IMR-90 (cell line): ENCODE data around the gene ARSB. TPM values are rescaled to one million over a fixed set of nuclear protein-coding genes. Genes with fewer than 3 reads are reported as not detected.

Source experiments
- ATAC-seq: fragments of 200-7000 bp; cut with Tn5 transposase; 2 replicates; pipeline ENCODE4 v1.9.1; 2020; ENCODE audit warnings: low read depth, mild to moderate bottlenecking, moderate library complexity
- BruUV-seq: library from RNA; stranded (reverse); fragments of 400-500 nt; replicated peaks from 2 replicates; lab custom pipeline; 2021; lab: Mats Ljungman, UMichigan
- CTCF ChIA-PET: fragments of 300-600 bp; formaldehyde crosslinking; extraction: SDS; loops from one replicate; lab custom pipeline; 2021; ENCODE audit warnings: antibody characterized with exemption; lab: Yijun Ruan, JAX
- POLR2A ChIA-PET: fragments of 300-600 bp; sonication (Branson Sonifier 250); formaldehyde crosslinking; loops from one replicate; lab custom pipeline; 2022; ENCODE audit warnings: antibody characterized with exemption; ENCODE audit not compliant: unreplicated experiment; lab: Charles Lee
- DNase-seq: peaks from one replicate; pipeline ENCODE4 v3.0.0; 2013
- H2AFZ ChIP-seq: replicated peaks from 2 replicates; pipeline ENCODE3; 2013; ENCODE audit warnings: low read length, mild to moderate bottlenecking; ENCODE audit not compliant: poor library complexity
- H2AK5ac ChIP-seq: 2 replicates; pipeline ENCODE4 v1.6.1; 2013; ENCODE audit warnings: low read depth, low read length, inconsistent platforms
- H2AK9ac ChIP-seq: replicated peaks from 2 replicates; pipeline ENCODE3; 2013; ENCODE audit warnings: mild to moderate bottlenecking, low read depth, low read length, moderate library complexity; ENCODE audit not compliant: poor library complexity
- H2BK120ac ChIP-seq: 2 replicates; pipeline ENCODE4 v1.6.1; 2013; ENCODE audit warnings: low read depth, low read length, inconsistent platforms
- H2BK15ac ChIP-seq: 3 replicates; pipeline ENCODE4 v1.6.1; 2013; ENCODE audit warnings: low read depth, low read length, inconsistent platforms
- H2BK20ac ChIP-seq: 2 replicates; pipeline ENCODE4 v1.6.1; 2013; ENCODE audit warnings: low read depth, mild to moderate bottlenecking, inconsistent platforms, low read length, moderate library complexity
- H2BK5ac ChIP-seq: 2 replicates; pipeline ENCODE4 v1.6.1; 2013; ENCODE audit warnings: mild to moderate bottlenecking, low read depth, low read length, inconsistent platforms; ENCODE audit not compliant: poor library complexity, severe bottlenecking
- H3K14ac ChIP-seq: replicated peaks from 2 replicates; pipeline ENCODE4 v1.6.1; 2013; ENCODE audit warnings: low read depth, low read length, inconsistent platforms
- H3K18ac ChIP-seq: 2 replicates; pipeline ENCODE4 v1.6.1; 2013; ENCODE audit warnings: low read depth, low read length, control low read depth
- H3K23ac ChIP-seq: 2 replicates; pipeline ENCODE4 v1.6.1; 2013; ENCODE audit warnings: low read depth, low read length, inconsistent platforms
- H3K27ac ChIP-seq: 2 replicates; pipeline ENCODE4 v1.5.1; 2013; ENCODE audit warnings: mild to moderate bottlenecking, control low read depth, low read length; ENCODE audit not compliant: insufficient read depth
- H3K27me3 ChIP-seq: 2 replicates; pipeline ENCODE4 v1.6.1; 2013; ENCODE audit warnings: low read length; ENCODE audit not compliant: control insufficient read depth, insufficient read depth
- H3K36me3 ChIP-seq: 2 replicates; pipeline ENCODE4 v1.6.1; 2013; ENCODE audit warnings: low read length, mixed read lengths; ENCODE audit not compliant: control insufficient read depth, insufficient read depth
- H3K4ac ChIP-seq: 2 replicates; pipeline ENCODE4 v1.6.1; 2013; ENCODE audit warnings: low read depth, low read length, inconsistent platforms
- H3K4me1 ChIP-seq: 2 replicates; pipeline ENCODE4 v1.6.1; 2013; ENCODE audit warnings: low read length, mixed read lengths; ENCODE audit not compliant: control insufficient read depth, insufficient read depth
- H3K4me2 ChIP-seq: 2 replicates; pipeline ENCODE4 v1.6.1; 2013; ENCODE audit warnings: low read depth, mild to moderate bottlenecking, control low read depth, low read length, moderate library complexity
- H3K4me3 ChIP-seq: 2 replicates; pipeline ENCODE4 v1.5.1; 2013; ENCODE audit warnings: low read depth, mild to moderate bottlenecking, control low read depth, low read length, moderate library complexity; ENCODE audit not compliant: insufficient read depth
- H3K56ac ChIP-seq: 2 replicates; pipeline ENCODE4 v1.6.1; 2013; ENCODE audit warnings: low read length, inconsistent platforms; ENCODE audit not compliant: insufficient read depth; ENCODE audit errors: extremely low read depth
- H3K79me1 ChIP-seq, 2 experiments: 2 replicates each; pipeline ENCODE4 v1.6.1; 2013; ENCODE audit warnings: low read length in 2 of 2, inconsistent platforms in 1 of 2, low read depth in 1 of 2
- H3K9ac ChIP-seq: 2 replicates; pipeline ENCODE4 v1.6.1; 2013; ENCODE audit warnings: low read depth, low read length, control low read depth
- H3K9me1 ChIP-seq: 2 replicates; pipeline ENCODE4 v1.6.1; 2013; ENCODE audit warnings: low read length, inconsistent platforms; ENCODE audit not compliant: insufficient read depth
- H3K9me3 ChIP-seq: 2 replicates; pipeline ENCODE4 v1.6.1; 2013; ENCODE audit warnings: low read length; ENCODE audit not compliant: control insufficient read depth, insufficient read depth
- H4K20me1 ChIP-seq: 2 replicates; pipeline ENCODE4 v1.6.1; 2013; ENCODE audit warnings: low read length, inconsistent platforms; ENCODE audit not compliant: insufficient read depth
- H4K5ac ChIP-seq: 2 replicates; pipeline ENCODE4 v1.6.1; 2013; ENCODE audit warnings: mild to moderate bottlenecking, low read depth, low read length, control low read depth
- H4K8ac ChIP-seq, 2 experiments: 2 replicates each; pipeline ENCODE4 v1.6.1; 2013; ENCODE audit warnings: low read depth in 2 of 2, low read length in 2 of 2, control low read depth in 1 of 2, inconsistent platforms in 1 of 2
- H4K91ac ChIP-seq: 2 replicates; pipeline ENCODE4 v1.6.1; 2013; ENCODE audit warnings: low read depth, low read length, inconsistent platforms; ENCODE audit not compliant: insufficient read depth
- CEBPB ChIP-seq: IDR thresholded peaks from 2 replicates; pipeline ENCODE4 v1.6.1; 2012; ENCODE audit warnings: low read depth, low read length, improper control_type of control experiment
- CHD1 ChIP-seq: IDR thresholded peaks from 2 replicates; pipeline ENCODE4 v1.6.1; 2012; ENCODE audit warnings: low read depth, low read length, improper control_type of control experiment
- FOS ChIP-seq: fragments of 150-350 bp; IDR thresholded peaks from 2 replicates; pipeline ENCODE4 v1.6.1; 2016; ENCODE audit warnings: low read depth, low read length
- MAZ ChIP-seq: IDR thresholded peaks from 2 replicates; pipeline ENCODE4 v1.6.1; 2012; ENCODE audit warnings: low read depth, mild to moderate bottlenecking, low read length, improper control_type of control experiment, moderate library complexity, borderline replicate concordance
- POLR2A ChIP-seq: IDR thresholded peaks from 2 replicates; pipeline ENCODE4 v1.6.1; 2012; ENCODE audit warnings: mild to moderate bottlenecking, low read depth, low read length
- RAD21 ChIP-seq: IDR thresholded peaks from 2 replicates; pipeline ENCODE4 v1.6.1; 2012; ENCODE audit warnings: low read length, improper control_type of control experiment
- RCOR1 ChIP-seq: IDR thresholded peaks from 2 replicates; pipeline ENCODE4 v1.6.1; 2012; ENCODE audit warnings: mild to moderate bottlenecking, low read length, improper control_type of control experiment; ENCODE audit not compliant: insufficient replicate concordance
- SMC3 ChIP-seq: fragments of 150-350 bp; IDR thresholded peaks from 2 replicates; pipeline ENCODE4 v1.6.1; 2016; ENCODE audit warnings: low read depth, mild to moderate bottlenecking, antibody characterized with exemption, low read length, moderate library complexity
- WGBS, 2 experiments: methylation state at CpG; one replicate each; pipeline versions ENCODE4 v1.1.5 to v1.1.7; 2013; ENCODE audit warnings: missing lambda C conversion rate in 2 of 2; ENCODE audit not compliant: insufficient read length in 1 of 2; ENCODE audit errors: extremely low coverage in 2 of 2; 5-methylcytosine and 5-hydroxymethylcytosine counted together
- dilution Hi-C: fragments of 300-500 bp; cut with HindIII; formaldehyde crosslinking; loops from one replicate; pipeline ENCODE4 v1.14.3; 2018; ENCODE audit warnings: low sequenced_read_pairs; ENCODE audit not compliant: unreplicated experiment
- in situ Hi-C: fragments of 300-500 bp; cut with MboI; formaldehyde crosslinking; loops from 3 replicates; pipeline ENCODE4 v1.14.3; 2019; ENCODE audit warnings: low sequenced_read_pairs, inconsistent platforms, mixed read lengths
- intact Hi-C: fragments of 100-400 bp; cut with micrococcal nuclease; formaldehyde crosslinking; loops from 2 replicates; pipeline ENCODE4 v1.10.0; 2022
- polyA plus RNA-seq, 3 experiments: library from polyadenylated mRNA; depleted of rRNA; stranded (reverse); fragments of >200 nt; gene quantifications; 2 replicates each; pipeline ENCODE4 v1.2.3, GENCODE V29; 2012; ENCODE audit warnings: low replicate concordance in 1 of 3
- total RNA-seq: library from RNA; depleted of rRNA; stranded (reverse); fragments of >200 nt; gene quantifications from 2 replicates; pipeline ENCODE4 v1.2.3, GENCODE V29; 2012
- TF ChIP-seq, protein P1 (sequence below): fragments of 150-350 bp; IDR thresholded peaks from 2 replicates; pipeline ENCODE4 v1.6.1; 2017; ENCODE audit warnings: mild to moderate bottlenecking, antibody characterized with exemption, low read length, low read depth
- TF ChIP-seq, protein P2 (sequence below): fragments of 150-350 bp; IDR thresholded peaks from 2 replicates; pipeline ENCODE4 v1.6.1; 2016; ENCODE audit warnings: low read depth, mild to moderate bottlenecking, low read length, moderate library complexity, borderline replicate concordance
- TF ChIP-seq, protein P3 (sequence below): conservative IDR thresholded peaks from 2 replicates; pipeline ENCODE4 v1.5.1; 2012; ENCODE audit warnings: mild to moderate bottlenecking, low read depth, low read length, improper control_type of control experiment

The ARSB gene
- total and polyA plus RNA-seq, 2 of the 4 experiments (the other 2 are of a cell fraction), result 16.0 to 16.3 TPM

DNA sequence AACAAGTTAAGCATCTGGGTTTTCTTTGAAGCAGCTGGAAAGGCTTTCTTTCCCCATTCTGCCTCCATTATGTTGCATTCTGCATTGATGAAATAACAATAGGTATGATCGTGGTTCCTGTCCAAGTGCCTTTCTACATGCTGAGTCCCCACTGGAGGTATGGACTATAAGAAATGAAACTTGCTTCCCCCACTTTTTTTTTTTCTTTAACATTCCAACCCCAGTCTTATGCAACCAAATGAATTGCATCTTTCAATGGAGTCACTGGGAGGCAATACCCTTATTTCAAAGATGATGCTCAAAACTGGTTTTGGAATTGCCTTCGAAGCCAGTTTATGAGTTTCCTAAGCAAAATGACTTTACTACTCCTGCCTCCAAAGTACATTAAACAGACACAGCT, 58.9 kb downstream of the ARSB start (continued):
- TF ChIP-seq SMC3 (no peak), FOS (no peak), CEBPB (no peak), POLR2A (no peak), MAZ (no peak)

DNA sequence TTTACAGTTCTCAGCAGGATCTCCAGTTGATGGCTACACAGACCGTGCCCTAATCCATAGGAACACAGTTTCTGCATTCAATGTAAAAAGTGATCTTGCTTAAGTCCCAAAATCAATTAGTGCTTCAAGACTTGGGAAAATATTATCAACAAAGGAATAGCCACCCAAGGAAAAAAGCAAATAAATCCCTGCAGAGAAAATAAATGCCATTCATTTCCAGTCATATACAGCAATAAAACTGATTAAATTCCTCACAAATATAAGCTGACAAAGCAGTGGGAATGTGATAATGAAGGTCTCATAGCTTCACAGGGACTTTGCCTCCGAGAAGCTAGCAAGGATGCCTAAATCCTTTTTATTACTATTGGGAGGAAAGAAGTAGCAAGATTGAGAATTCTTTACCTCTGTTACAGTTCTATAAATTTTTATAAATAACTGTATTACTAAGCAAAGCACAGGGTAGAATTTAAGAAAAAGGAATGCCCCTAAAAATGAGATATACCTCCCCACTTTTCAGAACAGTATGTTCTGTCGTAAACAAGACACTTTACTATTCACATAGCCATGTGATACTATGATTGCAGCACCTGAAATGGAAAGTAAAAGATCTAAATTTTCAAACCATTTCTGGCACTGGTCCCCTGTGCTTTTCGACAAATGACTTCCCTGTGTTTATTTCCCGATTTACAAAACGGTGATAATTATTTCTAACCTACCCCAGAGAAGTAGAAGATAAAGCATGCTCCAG, 59.8 kb downstream of the ARSB start:
- no peak overlapping the region for H4K5ac ChIP-seq
- no peak overlapping the region for H3K14ac ChIP-seq
- no peak overlapping the region for H4K8ac ChIP-seq
- ChIA-PET CTCF (interaction anchor here (1.2 kb wide), 1 partner anchor 9 kb away, joined by 4 read pairs; no protein-coding TSS in a partner anchor), POLR2A (no interaction called here)
- H3K9me3 ChIP-seq, result no peaks in the 10 kb centered on the region
- no CpG with 5 or more reads among the region's 6 CpGs for WGBS, 2 experiments
- H3K4me3 ChIP-seq, result no peak overlapping the region
- no peak overlapping the region for H2AFZ ChIP-seq
- no peak overlapping the region for H2BK20ac ChIP-seq
- peaks cover 5% of the 10 kb centered on the region for H3K4me1 ChIP-seq
- no peak overlapping the region for H2AK9ac ChIP-seq
- no peak overlapping the region for H3K4ac ChIP-seq
- no peak overlapping the region for H4K91ac ChIP-seq
- no TSS peak for BruUV-seq
- H3K56ac ChIP-seq, result no peak overlapping the region
- H3K18ac ChIP-seq, result no peak overlapping the region
- no peaks in the 10 kb centered on the region for H4K20me1 ChIP-seq
- no peak overlapping the region for H2BK5ac ChIP-seq
- H3K36me3 ChIP-seq, result no peaks in the 10 kb centered on the region
- intact Hi-C loops (no loop called here), in situ Hi-C loops (no loop called here), dilution Hi-C loops (no loop called here)
- no peak overlapping the region for H3K23ac ChIP-seq
- H3K79me1 ChIP-seq, result no peaks in the 10 kb centered on the region; a peak in 1 of 4 replicates
- no peak for ATAC-seq
- H2BK15ac ChIP-seq, result no peak overlapping the region
- DNase-seq, result no peak
- no peak overlapping the region for H3K4me2 ChIP-seq
- peaks cover 8% of the 10 kb centered on the region for H3K9me1 ChIP-seq
- no peaks in the 10 kb centered on the region for H3K27me3 ChIP-seq
- no peak overlapping the region for H3K9ac ChIP-seq
- H3K27ac ChIP-seq, result no peak overlapping the region
- H2AK5ac ChIP-seq, result no peak overlapping the region
- TF ChIP-seq SMC3 (no peak), RCOR1 (no peak), CHD1 (no peak), POLR2A (no peak), RAD21 (no peak)
- TF ChIP-seq, protein P1, sequence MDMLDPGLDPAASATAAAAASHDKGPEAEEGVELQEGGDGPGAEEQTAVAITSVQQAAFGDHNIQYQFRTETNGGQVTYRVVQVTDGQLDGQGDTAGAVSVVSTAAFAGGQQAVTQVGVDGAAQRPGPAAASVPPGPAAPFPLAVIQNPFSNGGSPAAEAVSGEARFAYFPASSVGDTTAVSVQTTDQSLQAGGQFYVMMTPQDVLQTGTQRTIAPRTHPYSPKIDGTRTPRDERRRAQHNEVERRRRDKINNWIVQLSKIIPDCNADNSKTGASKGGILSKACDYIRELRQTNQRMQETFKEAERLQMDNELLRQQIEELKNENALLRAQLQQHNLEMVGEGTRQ, result no peak
- TF ChIP-seq, protein P2, sequence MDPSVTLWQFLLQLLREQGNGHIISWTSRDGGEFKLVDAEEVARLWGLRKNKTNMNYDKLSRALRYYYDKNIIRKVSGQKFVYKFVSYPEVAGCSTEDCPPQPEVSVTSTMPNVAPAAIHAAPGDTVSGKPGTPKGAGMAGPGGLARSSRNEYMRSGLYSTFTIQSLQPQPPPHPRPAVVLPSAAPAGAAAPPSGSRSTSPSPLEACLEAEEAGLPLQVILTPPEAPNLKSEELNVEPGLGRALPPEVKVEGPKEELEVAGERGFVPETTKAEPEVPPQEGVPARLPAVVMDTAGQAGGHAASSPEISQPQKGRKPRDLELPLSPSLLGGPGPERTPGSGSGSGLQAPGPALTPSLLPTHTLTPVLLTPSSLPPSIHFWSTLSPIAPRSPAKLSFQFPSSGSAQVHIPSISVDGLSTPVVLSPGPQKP, result no peak
- TF ChIP-seq, protein P3, sequence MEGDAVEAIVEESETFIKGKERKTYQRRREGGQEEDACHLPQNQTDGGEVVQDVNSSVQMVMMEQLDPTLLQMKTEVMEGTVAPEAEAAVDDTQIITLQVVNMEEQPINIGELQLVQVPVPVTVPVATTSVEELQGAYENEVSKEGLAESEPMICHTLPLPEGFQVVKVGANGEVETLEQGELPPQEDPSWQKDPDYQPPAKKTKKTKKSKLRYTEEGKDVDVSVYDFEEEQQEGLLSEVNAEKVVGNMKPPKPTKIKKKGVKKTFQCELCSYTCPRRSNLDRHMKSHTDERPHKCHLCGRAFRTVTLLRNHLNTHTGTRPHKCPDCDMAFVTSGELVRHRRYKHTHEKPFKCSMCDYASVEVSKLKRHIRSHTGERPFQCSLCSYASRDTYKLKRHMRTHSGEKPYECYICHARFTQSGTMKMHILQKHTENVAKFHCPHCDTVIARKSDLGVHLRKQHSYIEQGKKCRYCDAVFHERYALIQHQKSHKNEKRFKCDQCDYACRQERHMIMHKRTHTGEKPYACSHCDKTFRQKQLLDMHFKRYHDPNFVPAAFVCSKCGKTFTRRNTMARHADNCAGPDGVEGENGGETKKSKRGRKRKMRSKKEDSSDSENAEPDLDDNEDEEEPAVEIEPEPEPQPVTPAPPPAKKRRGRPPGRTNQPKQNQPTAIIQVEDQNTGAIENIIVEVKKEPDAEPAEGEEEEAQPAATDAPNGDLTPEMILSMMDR, result no peak
- H2BK120ac ChIP-seq, result no peak overlapping the region
